ENCODE results near the gene SUPV3L1.

- TF ChIP-seq CTCF (IDR thresholded peaks at IDR 0.05) = no peak
- TF ChIP-seq POLR2A (IDR thresholded peaks at IDR 0.05) = no peak
- TF ChIP-seq POLR2AphosphoS5 (IDR thresholded peaks at IDR 0.05) = no peak
These were observed 49.8 kb upstream of the SUPV3L1 start for GRCh38 chr10:69130251-69130650.

All from breast epithelium (tissue), 3 donors.